Measurements from ENCODE around the gene C14orf180. TPM values are rescaled to one million over a fixed set of nuclear protein-coding genes. Genes with fewer than 3 reads are reported as not detected.

The C14orf180 gene
- total and polyA plus RNA-seq, 2 of the 8 experiments (the other 6 are each of a cell fraction or from before 2014, with no cell fraction given): not detected

- TF ChIP-seq CHD7 (IDR thresholded peaks at IDR 0.05; ENCODE audit: insufficient replicate concordance, low read length) (no peak), POU5F1 (IDR thresholded peaks at IDR 0.05; ENCODE audit: low read depth, low read length) (no peak), JUND (IDR thresholded peaks at IDR 0.05; ENCODE audit: low read length) (no peak), SIN3A (conservative IDR thresholded peaks at IDR 0.05 in 1 of 2, IDR thresholded peaks at IDR 0.05 in 1 of 2; ENCODE audit: low read depth in 1 of 2, low read length in 2 of 2) (no peak), PHF8 (conservative IDR thresholded peaks at IDR 0.05; ENCODE audit: low read depth, low read length) (no peak), CHD2 (IDR thresholded peaks at IDR 0.05; ENCODE audit: low read length) (no peak), NRF1 (IDR thresholded peaks at IDR 0.05; ENCODE audit: low read depth, low read length) (no peak), ATF2 (IDR thresholded peaks at IDR 0.05; ENCODE audit: low read length) (no peak), KDM4A (IDR thresholded peaks at IDR 0.05; ENCODE audit: low read depth, low read length, severe bottlenecking) (no peak), JUN (IDR thresholded peaks at IDR 0.05; ENCODE audit: low read depth, low read length) (no peak)
These were observed 21.2 kb downstream of the C14orf180 start (continued) for GRCh38 chr14:104600805-104601204.
